Body of pancreas (tissue), 4 donors: ENCODE results near the gene SPATA6. TPM values are rescaled to one million over a fixed set of nuclear protein-coding genes. Genes with fewer than 3 reads are reported as not detected.

ENCODE experiments used
- ATAC-seq: fragments of 150-250 bp; one replicate; pipeline ENCODE4 v1.9.1; 2016
- DNase-seq, 4 donors: peaks; one replicate each; pipeline ENCODE4 v3.0.0-alpha.2; 2019
- H3K27ac ChIP-seq, 4 donors: fragments of 200-600 bp; sonication (generic); 1 replicate in 3 of 4; 2 replicates in 1 of 4; pipeline versions ENCODE4 v1.5.1 to v1.6.1; 2016 to 2019; ENCODE audit warnings: mild to moderate bottlenecking in 1 of 4, mixed read lengths in 1 of 4, moderate library complexity in 1 of 4
- H3K27me3 ChIP-seq, 2 donors: fragments of 200-600 bp; sonication (generic); one replicate each; pipeline ENCODE4 v1.6.0; 2016; ENCODE audit warnings: mild to moderate bottlenecking in 1 of 2
- H3K36me3 ChIP-seq, 2 donors: fragments of 200-600 bp; sonication (generic); replicated peaks in 1 of 2; 2 replicates each; pipeline ENCODE4 v1.5.1; 2016; ENCODE audit warnings: low read depth in 2 of 2; ENCODE audit not compliant: insufficient read depth in 1 of 2
- H3K4me1 ChIP-seq: fragments of 200-600 bp; sonication (generic); one replicate; pipeline ENCODE4 v1.6.0; 2016
- H3K4me3 ChIP-seq, 2 donors: fragments of 200-600 bp; sonication (generic); 1 replicate in 1 of 2; 2 replicates in 1 of 2; pipeline ENCODE4 v1.5.1; 2016 to 2019
- H3K9me3 ChIP-seq, 3 donors: fragments of 200-600 bp; sonication (generic); 1 replicate in 2 of 3; 2 replicates in 1 of 3; pipeline ENCODE4 v1.5.1; 2016
- POLR2A ChIP-seq, 3 donors: fragments of 450-650 bp; IDR thresholded peaks; one replicate each; pipeline ENCODE4 v1.6.1; 2016; ENCODE audit warnings: antibody characterized with exemption in 3 of 3, mild to moderate bottlenecking in 2 of 3
- WGBS, 2 donors: methylation state at CpG; one replicate each; pipeline ENCODE4 v1.1.5; 2017; 5-methylcytosine and 5-hydroxymethylcytosine counted together
- intact Hi-C: fragments of 100-400 bp; cut with DNase I; formaldehyde crosslinking; loops from one replicate; pipeline ENCODE4 v1.15.1; 2023
- total RNA-seq, 2 donors: library from RNA; depleted of rRNA; stranded (reverse); fragments of >200 nt; gene quantifications; one replicate each; pipeline ENCODE4 v1.1.0, GENCODE V29; 2016
- TF ChIP-seq, protein P1 (sequence below), 7 experiments: fragments of 450-650 bp in 4 of 7; fragments of 200-600 bp in 3 of 7; sonication (generic) in 3 of 7; IDR thresholded peaks; one replicate each; pipeline ENCODE4 v1.5.1; 2016 to 2019; ENCODE audit warnings: antibody characterized with exemption in 7 of 7

The SPATA6 gene
- total RNA-seq, 2 donors from 2014 or later = 5.3 to 15.8 TPM

DNA sequence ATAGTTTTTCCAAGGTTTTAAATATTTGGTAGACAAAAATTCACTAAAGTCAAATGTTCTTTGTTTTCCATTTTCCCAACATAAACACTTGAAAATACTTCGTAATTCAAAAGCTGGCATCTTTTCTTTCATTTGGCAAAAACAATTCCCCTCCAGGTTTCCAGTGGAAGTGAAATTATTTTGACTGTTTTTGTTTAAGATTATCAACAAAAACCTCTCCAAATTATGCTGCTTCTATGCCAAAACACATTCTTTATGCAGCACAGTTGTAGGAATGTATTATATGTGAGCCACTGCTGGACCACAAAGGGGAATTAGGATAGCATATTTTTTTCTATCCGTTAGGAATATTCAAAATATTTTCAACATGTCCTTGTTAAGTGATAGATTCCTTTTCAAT lies 205.4 kb downstream of the SPATA6 start:
- WGBS, 2 donors = 77% methylated on average over 2 of the region's 2 CpGs
- Histone ChIP-seq H3K36me3 (no peaks in the 10 kb centered on the region), H3K4me1 (no peaks in the 10 kb centered on the region), H3K9me3 (no peaks in the 10 kb centered on the region), H3K27me3 (no peaks in the 10 kb centered on the region), H3K27ac (no peak overlapping the region), H3K4me3 (no peak overlapping the region)
- DNase-seq (no peak), ATAC-seq (no peak)
- TF ChIP-seq, protein P1, sequence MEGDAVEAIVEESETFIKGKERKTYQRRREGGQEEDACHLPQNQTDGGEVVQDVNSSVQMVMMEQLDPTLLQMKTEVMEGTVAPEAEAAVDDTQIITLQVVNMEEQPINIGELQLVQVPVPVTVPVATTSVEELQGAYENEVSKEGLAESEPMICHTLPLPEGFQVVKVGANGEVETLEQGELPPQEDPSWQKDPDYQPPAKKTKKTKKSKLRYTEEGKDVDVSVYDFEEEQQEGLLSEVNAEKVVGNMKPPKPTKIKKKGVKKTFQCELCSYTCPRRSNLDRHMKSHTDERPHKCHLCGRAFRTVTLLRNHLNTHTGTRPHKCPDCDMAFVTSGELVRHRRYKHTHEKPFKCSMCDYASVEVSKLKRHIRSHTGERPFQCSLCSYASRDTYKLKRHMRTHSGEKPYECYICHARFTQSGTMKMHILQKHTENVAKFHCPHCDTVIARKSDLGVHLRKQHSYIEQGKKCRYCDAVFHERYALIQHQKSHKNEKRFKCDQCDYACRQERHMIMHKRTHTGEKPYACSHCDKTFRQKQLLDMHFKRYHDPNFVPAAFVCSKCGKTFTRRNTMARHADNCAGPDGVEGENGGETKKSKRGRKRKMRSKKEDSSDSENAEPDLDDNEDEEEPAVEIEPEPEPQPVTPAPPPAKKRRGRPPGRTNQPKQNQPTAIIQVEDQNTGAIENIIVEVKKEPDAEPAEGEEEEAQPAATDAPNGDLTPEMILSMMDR (IDR thresholded peaks at IDR 0.05) = no peak
- TF ChIP-seq POLR2A (IDR thresholded peaks at IDR 0.05) = no peak
- intact Hi-C loops = no loop called here

DNA sequence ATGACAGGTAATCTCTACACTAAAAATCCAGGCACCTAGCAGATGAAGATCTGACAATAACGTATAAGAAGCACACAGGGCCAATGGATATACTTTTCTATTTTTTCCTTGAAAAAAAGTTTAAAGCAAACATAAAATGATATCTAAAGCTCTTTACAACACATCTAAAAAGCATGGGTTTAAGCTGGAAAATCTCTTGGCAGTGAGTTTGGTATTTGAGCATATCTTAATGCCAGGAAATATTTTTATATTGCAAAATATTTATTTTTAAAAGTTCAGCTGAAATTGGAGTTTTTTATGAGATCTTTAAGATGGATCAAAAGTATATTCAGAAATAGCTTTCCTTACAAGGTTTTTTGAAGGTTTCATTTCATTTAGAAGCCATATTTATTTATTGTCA lies 209.0 kb downstream of the SPATA6 start:
- H3K4me3 ChIP-seq = no peak overlapping the region
- no peaks in the 10 kb centered on the region for H3K36me3 ChIP-seq
- WGBS, 2 donors = 36 to 38% methylated on average over 1 of the region's 1 CpG
- ATAC-seq = no peak
- DNase-seq = no peak
- no peaks in the 10 kb centered on the region for H3K9me3 ChIP-seq
- H3K27me3 ChIP-seq = no peaks in the 10 kb centered on the region
- TF ChIP-seq, protein P1 (IDR thresholded peaks at IDR 0.05) = no peak
- no peak for TF ChIP-seq POLR2A (IDR thresholded peaks at IDR 0.05)
- no peaks in the 10 kb centered on the region for H3K4me1 ChIP-seq
- intact Hi-C loops = no loop called here
- H3K27ac ChIP-seq = no peak overlapping the region

DNA sequence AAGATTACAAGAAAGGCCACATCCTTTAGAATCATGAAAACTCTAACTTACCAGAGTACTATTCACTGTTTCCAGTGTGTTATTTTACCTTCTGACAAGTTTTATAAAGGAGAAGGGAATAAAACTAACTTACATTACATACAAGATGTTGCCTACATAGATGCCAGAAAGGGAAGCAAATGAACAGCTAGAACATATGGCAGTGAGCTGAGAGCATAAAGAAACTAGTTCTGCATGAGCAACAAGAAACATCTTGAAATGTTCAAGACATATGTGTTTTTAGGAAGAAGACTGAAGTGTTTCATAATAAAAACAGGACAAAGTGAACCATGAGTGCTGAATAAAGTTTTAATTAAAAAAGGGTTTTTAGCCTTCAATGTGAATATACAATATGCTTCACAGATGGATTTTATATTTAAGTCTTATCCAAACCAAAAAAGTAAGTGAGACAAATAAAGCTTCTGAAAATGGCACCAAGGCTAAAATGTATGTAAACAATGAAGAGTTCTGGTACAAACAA lies 210.1 kb downstream of the SPATA6 start:
- Histone ChIP-seq H3K27me3 (no peaks in the 10 kb centered on the region), H3K4me1 (no peaks in the 10 kb centered on the region), H3K36me3 (no peaks in the 10 kb centered on the region), H3K4me3 (no peak overlapping the region), H3K27ac (no peak overlapping the region), H3K9me3 (no peaks in the 10 kb centered on the region)
- TF ChIP-seq, protein P1 (IDR thresholded peaks at IDR 0.05) = no peak
- no peak for TF ChIP-seq POLR2A (IDR thresholded peaks at IDR 0.05)
- ATAC-seq (no peak), DNase-seq (no peak)
- intact Hi-C loops = no loop called here

DNA sequence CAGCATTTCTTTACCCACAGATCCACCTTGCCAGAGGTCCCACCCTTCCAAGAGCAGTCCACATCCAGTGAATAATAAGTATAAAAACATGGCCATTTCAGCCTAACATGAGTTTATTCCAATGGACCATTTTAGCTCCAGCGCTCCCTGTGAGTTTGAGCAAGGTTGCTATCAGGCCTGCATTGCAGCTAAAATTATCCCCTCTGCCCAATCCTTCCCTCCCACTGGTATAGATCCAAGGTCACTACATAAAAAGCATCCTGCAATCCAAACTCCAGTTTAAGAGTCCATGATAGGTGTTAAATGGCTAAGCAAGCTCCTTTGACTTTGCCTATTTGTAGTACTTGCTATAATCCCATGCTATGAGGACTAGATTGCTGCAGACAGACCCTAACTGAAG lies 213.9 kb downstream of the SPATA6 start:
- 83 to 100% methylated on average over 1 of the region's 1 CpG for WGBS, 2 donors
- no peaks in the 10 kb centered on the region for H3K36me3 ChIP-seq
- no peak overlapping the region for H3K4me3 ChIP-seq
- H3K4me1 ChIP-seq = no peaks in the 10 kb centered on the region
- intact Hi-C loops = no loop called here
- DNase-seq = no peak
- no peaks in the 10 kb centered on the region for H3K27me3 ChIP-seq
- no peaks in the 10 kb centered on the region for H3K9me3 ChIP-seq
- ATAC-seq = no peak
- TF ChIP-seq, protein P1 (IDR thresholded peaks at IDR 0.05) = no peak
- TF ChIP-seq POLR2A (IDR thresholded peaks at IDR 0.05) = no peak
- no peak overlapping the region for H3K27ac ChIP-seq

DNA sequence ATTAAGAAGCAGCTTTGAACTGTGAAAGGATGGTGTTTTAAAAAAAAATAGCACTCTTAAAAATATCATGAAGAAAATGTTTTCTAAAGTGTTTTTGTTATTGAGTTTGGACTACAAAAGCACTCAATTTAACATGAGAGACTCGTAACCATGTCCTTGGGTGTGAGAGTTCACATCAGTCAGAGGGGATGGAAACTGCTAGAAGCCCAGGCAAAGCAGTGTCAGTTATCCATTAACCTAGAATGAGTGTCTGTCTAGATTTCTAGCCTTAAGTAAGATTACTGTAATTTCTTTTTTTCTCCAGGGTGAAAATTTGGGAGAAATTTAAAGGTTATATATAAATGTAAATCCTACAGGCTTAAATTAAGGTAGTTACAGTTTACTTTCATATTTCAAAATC lies 217.8 kb downstream of the SPATA6 start:
- no peak for DNase-seq
- H3K9me3 ChIP-seq = no peaks in the 10 kb centered on the region
- H3K4me3 ChIP-seq = no peak overlapping the region
- no peaks in the 10 kb centered on the region for H3K36me3 ChIP-seq
- no peak for ATAC-seq
- no peaks in the 10 kb centered on the region for H3K27me3 ChIP-seq
- no peaks in the 10 kb centered on the region for H3K4me1 ChIP-seq
- no peak overlapping the region for H3K27ac ChIP-seq
- WGBS, 2 donors = 48 to 79% methylated on average over 1 of the region's 1 CpG
- TF ChIP-seq, protein P1 (IDR thresholded peaks at IDR 0.05) = no peak
- TF ChIP-seq POLR2A (IDR thresholded peaks at IDR 0.05) = no peak
- intact Hi-C loops = no loop called here
